GM18870 (cell line): Measurements from ENCODE around the gene PPP4R2.

Experiments
- ATAC-seq: cut with Tn5 transposase; IDR thresholded peaks from one replicate; pipeline ENCODE4 v1.9.1; 2021; ENCODE audit warnings: moderate library complexity; ENCODE audit not compliant: unreplicated experiment

PPP4R2 gene

GRCh38 chr3:73107676-73108187, 111.1 kb downstream of the PPP4R2 start:
- ATAC-seq = no peak

- no peak for ATAC-seq
Observed at GRCh38 chr3:73108750-73109149, 112.1 kb downstream of the PPP4R2 start.

GRCh38 chr3:73110530-73110929, 113.9 kb downstream of the PPP4R2 start:
- ATAC-seq = no peak

GRCh38 chr3:73114711-73115110, 118.1 kb downstream of the PPP4R2 start:
- no peak for ATAC-seq

GRCh38 chr3:73115806-73116205, 119.2 kb downstream of the PPP4R2 start:
- no peak for ATAC-seq
